Lower leg skin (tissue), 3 donors: ENCODE results near the gene AGO1.

Source experiments
- CTCF ChIP-seq, 3 donors: fragments of 450-650 bp; IDR thresholded peaks; one replicate each; pipeline ENCODE4 v1.5.1; 2016; ENCODE audit warnings: antibody characterized with exemption in 3 of 3, mild to moderate bottlenecking in 3 of 3, moderate library complexity in 2 of 3
- POLR2A ChIP-seq, 2 donors: fragments of 450-650 bp; IDR thresholded peaks; one replicate each; pipeline ENCODE4 v1.6.1; 2016 to 2017; ENCODE audit warnings: antibody characterized with exemption in 2 of 2, mild to moderate bottlenecking in 1 of 2, moderate library complexity in 1 of 2

DNA sequence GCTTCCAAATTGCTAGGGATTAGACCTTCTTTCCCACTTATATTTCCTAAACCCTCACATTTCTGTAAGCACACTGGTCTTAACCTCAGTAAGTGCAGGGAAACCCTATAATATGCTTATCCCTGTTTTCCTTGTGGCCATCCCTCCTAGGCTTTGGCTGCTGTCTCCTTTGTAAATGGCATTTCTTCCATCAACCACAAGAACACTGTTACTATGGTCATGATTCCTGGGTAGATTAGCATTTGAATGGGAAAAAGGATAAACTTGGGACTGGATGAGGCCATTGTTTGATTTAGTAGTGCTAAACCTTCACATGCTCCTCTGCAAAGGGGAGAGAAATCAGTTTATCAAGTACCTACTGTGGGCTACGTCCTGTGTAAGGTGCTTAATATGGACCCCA is 31.7 kb downstream of the AGO1 start:
- TF ChIP-seq POLR2A (IDR thresholded peaks at IDR 0.05) (no peak), CTCF (IDR thresholded peaks at IDR 0.05) (no peak)
